T-helper 1 cell treated with Interleukin-12 subunit alpha and Interleukin-12 subunit beta and Interleukin-4 antibody, amounts not matched to agents 30 μg/mL and 1 μg/mL, for 36 hours (primary cell): ENCODE results near the gene TMEM178B.

Source experiments
- H3K27ac Mint-ChIP-seq: one replicate; pipeline ENCODE4 v1.8.0; 2021; ENCODE audit warnings: mild to moderate bottlenecking, mixed read lengths
- H3K27me3 Mint-ChIP-seq: one replicate; pipeline ENCODE4 v1.8.0; 2021; ENCODE audit warnings: low read depth, mixed read lengths
- H3K36me3 Mint-ChIP-seq: one replicate; pipeline ENCODE4 v1.8.0; 2021; ENCODE audit warnings: low read depth, mixed read lengths
- H3K4me1 Mint-ChIP-seq: one replicate; pipeline ENCODE4 v1.8.0; 2021; ENCODE audit warnings: low read depth, mixed read lengths
- H3K4me3 Mint-ChIP-seq: one replicate; pipeline ENCODE4 v1.8.0; 2021; ENCODE audit warnings: mild to moderate bottlenecking, moderate library complexity, mixed read lengths
- H3K9me3 Mint-ChIP-seq: one replicate; pipeline ENCODE4 v1.8.0; 2021; ENCODE audit warnings: mixed read lengths

TMEM178B gene

GRCh38 chr7:141418066-141418465, 344.2 kb downstream of the TMEM178B start:
- no peaks in the 10 kb centered on the region for H3K36me3 Mint-ChIP-seq
- H3K9me3 Mint-ChIP-seq, result no peaks in the 10 kb centered on the region
- H3K27me3 Mint-ChIP-seq, result peaks cover 14% of the 10 kb centered on the region
- H3K27ac Mint-ChIP-seq, result no peak overlapping the region
- no peaks in the 10 kb centered on the region for H3K4me1 Mint-ChIP-seq
- H3K4me3 Mint-ChIP-seq, result no peak overlapping the region

GRCh38 chr7:141421306-141421705, 347.4 kb downstream of the TMEM178B start:
- no peak overlapping the region for H3K27ac Mint-ChIP-seq
- no peaks in the 10 kb centered on the region for H3K4me1 Mint-ChIP-seq
- H3K9me3 Mint-ChIP-seq, result peaks cover 6% of the 10 kb centered on the region
- no peaks in the 10 kb centered on the region for H3K36me3 Mint-ChIP-seq
- peaks cover 18% of the 10 kb centered on the region for H3K27me3 Mint-ChIP-seq
- no peak overlapping the region for H3K4me3 Mint-ChIP-seq

DNA sequence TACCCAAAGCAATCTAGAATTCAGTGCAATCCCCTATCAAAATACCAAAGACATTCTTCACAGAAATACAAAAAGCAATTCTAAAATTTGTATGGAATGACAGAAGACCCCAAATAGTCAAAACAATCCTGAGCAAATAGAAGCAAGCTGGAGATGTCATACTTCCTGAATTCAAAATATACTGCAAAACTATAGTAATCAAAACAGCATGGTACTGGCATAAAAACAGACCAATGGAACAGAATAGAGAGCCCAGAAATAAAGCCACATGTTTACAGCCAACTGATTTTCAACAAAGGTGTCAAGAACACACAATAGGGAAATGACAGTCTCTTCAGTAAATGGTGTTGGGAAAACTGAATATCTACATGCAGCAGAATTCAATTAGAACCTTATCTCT, 353.3 kb downstream of the TMEM178B start:
- no peak overlapping the region for H3K4me3 Mint-ChIP-seq
- peaks cover 13% of the 10 kb centered on the region for H3K27me3 Mint-ChIP-seq
- H3K36me3 Mint-ChIP-seq, result no peaks in the 10 kb centered on the region
- no peak overlapping the region for H3K27ac Mint-ChIP-seq
- H3K4me1 Mint-ChIP-seq, result no peaks in the 10 kb centered on the region
- peaks cover 6% of the 10 kb centered on the region for H3K9me3 Mint-ChIP-seq

- no peaks in the 10 kb centered on the region for H3K4me1 Mint-ChIP-seq
- H3K9me3 Mint-ChIP-seq, result peaks cover 1% of the 10 kb centered on the region
- H3K27ac Mint-ChIP-seq, result no peak overlapping the region
- H3K4me3 Mint-ChIP-seq, result no peak overlapping the region
- H3K36me3 Mint-ChIP-seq, result no peaks in the 10 kb centered on the region
- peaks cover 17% of the 10 kb centered on the region for H3K27me3 Mint-ChIP-seq
Observed at GRCh38 chr7:141430455-141431139, 356.7 kb downstream of the TMEM178B start.

GRCh38 chr7:141431140-141431479, 357.2 kb downstream of the TMEM178B start:
- Mint-ChIP-seq H3K36me3 (no peaks in the 10 kb centered on the region), H3K9me3 (no peaks in the 10 kb centered on the region), H3K27ac (no peak overlapping the region), H3K4me3 (no peak overlapping the region), H3K27me3 (peaks cover 17% of the 10 kb centered on the region), H3K4me1 (no peaks in the 10 kb centered on the region)

GRCh38 chr7:141431711-141432110, 357.8 kb downstream of the TMEM178B start:
- Mint-ChIP-seq H3K27ac (no peak overlapping the region), H3K27me3 (peaks cover 17% of the 10 kb centered on the region), H3K36me3 (no peaks in the 10 kb centered on the region), H3K9me3 (no peaks in the 10 kb centered on the region), H3K4me1 (no peaks in the 10 kb centered on the region), H3K4me3 (no peak overlapping the region)

DNA sequence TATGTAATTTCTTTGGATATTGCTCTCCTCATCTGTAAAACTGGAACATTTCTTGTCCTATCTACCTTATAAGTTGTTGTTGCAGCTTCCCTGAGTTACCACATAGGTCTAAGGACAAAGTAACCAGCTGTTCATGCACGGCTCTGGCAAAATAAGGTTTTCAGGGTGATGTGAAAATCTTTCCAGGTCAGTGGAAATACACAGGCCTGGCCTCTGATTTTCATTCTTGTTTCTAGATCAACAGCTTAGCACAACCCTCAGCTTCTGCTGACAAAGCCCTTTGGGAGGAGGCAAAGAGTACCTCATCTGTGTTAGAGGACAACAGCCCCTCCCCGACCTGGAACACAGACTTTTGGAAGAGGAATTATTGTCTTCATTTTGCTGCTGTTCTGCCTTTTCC, 359.8 kb downstream of the TMEM178B start:
- Mint-ChIP-seq H3K27ac (no peak overlapping the region), H3K27me3 (peaks cover 17% of the 10 kb centered on the region), H3K4me3 (no peak overlapping the region), H3K9me3 (no peaks in the 10 kb centered on the region), H3K36me3 (no peaks in the 10 kb centered on the region), H3K4me1 (no peaks in the 10 kb centered on the region)

- no peaks in the 10 kb centered on the region for H3K36me3 Mint-ChIP-seq
- H3K4me1 Mint-ChIP-seq, result no peaks in the 10 kb centered on the region
- H3K4me3 Mint-ChIP-seq, result no peak overlapping the region
- no peak overlapping the region for H3K27ac Mint-ChIP-seq
- peaks cover 13% of the 10 kb centered on the region for H3K27me3 Mint-ChIP-seq
- no peaks in the 10 kb centered on the region for H3K9me3 Mint-ChIP-seq
Observed at GRCh38 chr7:141436139-141436538, 362.3 kb downstream of the TMEM178B start.

DNA sequence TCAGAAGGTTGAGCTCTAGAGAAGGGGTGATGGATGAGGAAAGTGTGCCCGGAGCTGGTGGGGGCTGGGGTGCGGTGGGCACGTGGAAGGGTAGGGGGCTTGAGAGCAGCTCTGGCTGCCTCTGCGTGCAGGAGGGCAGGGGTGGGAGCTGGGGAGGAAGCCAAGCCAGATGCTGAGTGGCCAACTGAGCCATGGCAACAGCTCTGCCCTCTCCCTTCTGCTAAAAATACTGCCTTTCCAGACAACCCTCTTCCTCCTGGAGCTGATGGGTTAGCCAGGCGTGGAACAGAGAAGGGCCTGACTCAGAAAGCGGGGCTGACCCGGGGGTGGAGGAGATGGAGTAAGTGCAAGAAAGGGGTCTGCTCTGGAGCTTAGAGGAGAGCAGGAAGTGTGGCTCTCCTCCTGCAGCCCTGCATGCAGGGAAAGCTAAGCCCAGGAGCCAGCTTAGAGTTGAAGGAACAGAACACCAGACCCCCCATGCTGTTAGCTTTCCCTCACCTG, 362.8 kb downstream of the TMEM178B start:
- H3K4me3 Mint-ChIP-seq, result no peak overlapping the region
- no peak overlapping the region for H3K27ac Mint-ChIP-seq
- H3K9me3 Mint-ChIP-seq, result no peaks in the 10 kb centered on the region
- H3K36me3 Mint-ChIP-seq, result no peaks in the 10 kb centered on the region
- H3K4me1 Mint-ChIP-seq, result no peaks in the 10 kb centered on the region
- H3K27me3 Mint-ChIP-seq, result peaks cover 8% of the 10 kb centered on the region

- H3K36me3 Mint-ChIP-seq, result no peaks in the 10 kb centered on the region
- no peak overlapping the region for H3K4me3 Mint-ChIP-seq
- H3K27ac Mint-ChIP-seq, result no peak overlapping the region
- H3K27me3 Mint-ChIP-seq, result peaks cover 9% of the 10 kb centered on the region
- H3K9me3 Mint-ChIP-seq, result no peaks in the 10 kb centered on the region
- H3K4me1 Mint-ChIP-seq, result no peaks in the 10 kb centered on the region
Observed at GRCh38 chr7:141439164-141439563, 365.3 kb downstream of the TMEM178B start.

- no peaks in the 10 kb centered on the region for H3K9me3 Mint-ChIP-seq
Observed at GRCh38 chr7:141439776-141440175, 365.9 kb downstream of the TMEM178B start.

DNA sequence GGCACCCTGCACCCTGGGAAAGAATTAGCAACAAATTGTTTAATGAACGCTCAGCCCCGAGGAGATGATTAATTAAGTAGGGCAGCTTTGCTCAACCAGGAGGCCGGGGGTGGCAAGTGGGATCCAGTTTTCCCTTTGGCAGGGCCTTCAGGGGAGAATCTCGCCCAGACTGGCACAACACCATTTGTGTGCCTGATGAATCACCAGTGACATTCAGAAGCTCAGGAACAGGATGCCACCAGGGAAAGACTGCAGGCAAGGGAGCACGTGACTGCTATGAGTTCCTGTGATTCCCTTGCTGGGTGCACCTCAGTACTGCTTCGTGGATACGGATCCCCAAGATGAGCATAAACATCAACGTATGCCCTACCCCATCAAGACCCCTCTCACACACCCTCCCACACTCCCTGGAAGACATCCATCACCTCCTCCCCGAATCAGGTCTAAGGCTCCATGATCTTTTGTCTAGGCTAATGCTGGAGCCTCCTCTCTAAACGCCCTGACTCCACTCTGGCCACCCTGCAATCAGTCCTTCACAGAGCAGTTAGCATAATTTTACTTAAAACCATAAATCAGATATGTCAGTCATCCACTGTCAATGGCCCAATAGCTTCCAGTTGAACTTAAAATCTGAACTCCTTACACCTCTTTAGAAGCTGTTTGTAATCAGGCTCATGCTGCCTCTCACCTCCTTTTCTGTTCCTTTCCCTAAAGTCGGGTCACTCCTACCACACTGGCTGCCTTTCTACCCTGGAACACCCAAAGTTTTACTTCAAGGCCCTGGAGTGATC, 368.2 kb downstream of the TMEM178B start:
- H3K4me3 Mint-ChIP-seq, result no peak overlapping the region
- no peaks in the 10 kb centered on the region for H3K36me3 Mint-ChIP-seq
- H3K27ac Mint-ChIP-seq, result no peak overlapping the region

More at GRCh38 chr7:141439776-141440175, 365.9 kb downstream of the TMEM178B start:
- Mint-ChIP-seq H3K27ac (no peak overlapping the region), H3K27me3 (peaks cover 13% of the 10 kb centered on the region), H3K36me3 (no peaks in the 10 kb centered on the region), H3K4me1 (no peaks in the 10 kb centered on the region), H3K4me3 (no peak overlapping the region)

DNA sequence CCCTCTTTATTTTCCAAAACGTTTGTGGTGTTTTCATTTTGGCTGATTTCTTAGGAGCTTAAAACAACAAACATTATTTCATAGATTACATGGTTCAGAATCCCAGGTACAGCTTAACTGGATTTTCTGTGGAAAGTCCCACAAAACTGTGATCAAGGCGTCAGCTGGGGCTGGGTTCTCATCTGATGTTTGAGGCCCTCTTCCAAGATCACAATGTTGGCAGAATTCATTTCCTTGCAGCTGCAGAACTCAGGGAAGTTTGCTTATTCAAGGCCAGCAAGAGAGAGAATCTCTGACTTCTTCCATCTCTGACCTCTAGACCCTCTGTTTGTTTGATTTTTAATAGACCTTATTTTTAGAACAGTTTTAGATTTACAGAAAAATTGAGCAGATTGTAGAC, 368.9 kb downstream of the TMEM178B start:
- Mint-ChIP-seq H3K4me3 (no peak overlapping the region), H3K36me3 (no peaks in the 10 kb centered on the region), H3K9me3 (no peaks in the 10 kb centered on the region), H3K4me1 (no peaks in the 10 kb centered on the region), H3K27ac (no peak overlapping the region), H3K27me3 (peaks cover 13% of the 10 kb centered on the region)

More for the DNA sequence above, 368.2 kb downstream of the TMEM178B start:
- Mint-ChIP-seq H3K4me1 (no peaks in the 10 kb centered on the region), H3K9me3 (no peaks in the 10 kb centered on the region), H3K27me3 (peaks cover 13% of the 10 kb centered on the region)

DNA sequence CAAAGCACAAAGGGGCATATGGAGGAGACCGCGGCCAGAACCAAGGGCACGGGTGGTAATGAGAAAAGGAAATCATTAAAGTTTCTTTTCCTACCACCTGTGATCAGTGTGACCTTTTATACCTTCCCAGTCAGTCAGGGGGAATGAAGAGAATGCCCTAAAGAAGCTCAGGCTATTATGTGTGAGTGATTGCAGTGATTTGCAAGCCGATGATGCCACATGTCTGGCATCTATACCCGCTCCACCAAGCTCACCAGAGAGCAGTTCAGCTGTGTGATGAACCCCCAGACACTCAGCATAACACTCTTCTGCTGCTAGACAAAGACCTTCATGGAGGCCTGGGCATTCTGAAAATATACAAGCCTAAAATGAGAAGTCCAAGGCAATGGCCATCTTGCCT, 371.1 kb downstream of the TMEM178B start:
- no peaks in the 10 kb centered on the region for H3K9me3 Mint-ChIP-seq
- H3K4me3 Mint-ChIP-seq, result no peak overlapping the region
- no peaks in the 10 kb centered on the region for H3K4me1 Mint-ChIP-seq
- no peaks in the 10 kb centered on the region for H3K36me3 Mint-ChIP-seq
- peaks cover 13% of the 10 kb centered on the region for H3K27me3 Mint-ChIP-seq
- no peak overlapping the region for H3K27ac Mint-ChIP-seq

DNA sequence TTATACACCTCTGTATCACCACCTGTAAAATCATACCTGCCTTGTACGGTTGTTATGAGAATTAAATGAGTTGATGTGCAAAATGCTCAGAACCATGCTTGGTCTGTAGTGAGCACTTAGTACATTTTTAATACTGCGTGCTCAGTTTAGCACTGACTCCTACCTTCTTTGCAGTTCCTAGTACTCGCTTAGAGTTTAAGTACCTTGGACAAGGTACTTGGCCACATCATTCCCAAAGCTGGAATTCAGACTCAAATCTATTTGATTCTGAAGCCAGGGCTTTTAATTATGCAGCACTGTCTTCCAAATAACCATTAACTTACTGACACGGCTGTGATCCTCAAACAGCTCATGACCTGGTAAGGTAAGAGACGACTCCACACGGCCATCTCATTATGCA, 377.4 kb downstream of the TMEM178B start:
- no peaks in the 10 kb centered on the region for H3K36me3 Mint-ChIP-seq
- no peak overlapping the region for H3K27ac Mint-ChIP-seq
- H3K4me1 Mint-ChIP-seq, result no peaks in the 10 kb centered on the region
- H3K27me3 Mint-ChIP-seq, result peaks cover 6% of the 10 kb centered on the region
- no peak overlapping the region for H3K4me3 Mint-ChIP-seq
- H3K9me3 Mint-ChIP-seq, result no peaks in the 10 kb centered on the region
